LNCAP (cell line): ENCODE data around the gene RIC8B.

Experiments used
- TF ChIP-seq, protein P1 (sequence below): fragments of 450-650 bp; IDR thresholded peaks from 2 replicates; pipeline ENCODE4 v1.5.1; 2017; ENCODE audit warnings: mild to moderate bottlenecking

The RIC8B gene

DNA sequence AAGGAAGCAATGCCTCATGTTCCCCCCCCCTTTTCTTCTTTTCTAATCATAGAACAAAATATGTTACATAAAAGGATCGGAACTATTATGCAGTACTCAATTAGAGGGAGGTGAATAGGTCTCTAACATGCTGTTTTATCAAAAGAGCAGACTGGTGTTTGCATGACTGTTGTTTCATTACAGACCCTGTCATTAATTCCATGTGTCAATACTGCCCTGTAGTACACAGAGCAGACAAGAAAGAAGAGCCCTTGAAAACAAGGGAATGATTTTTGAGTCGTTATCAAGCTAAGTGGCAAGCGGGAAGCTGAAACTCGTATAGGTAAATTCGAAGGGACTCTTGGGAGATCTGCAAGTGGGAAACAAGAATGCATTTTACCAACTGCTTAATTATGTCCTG is 104.3 kb downstream of the RIC8B start:
- TF ChIP-seq, protein P1, sequence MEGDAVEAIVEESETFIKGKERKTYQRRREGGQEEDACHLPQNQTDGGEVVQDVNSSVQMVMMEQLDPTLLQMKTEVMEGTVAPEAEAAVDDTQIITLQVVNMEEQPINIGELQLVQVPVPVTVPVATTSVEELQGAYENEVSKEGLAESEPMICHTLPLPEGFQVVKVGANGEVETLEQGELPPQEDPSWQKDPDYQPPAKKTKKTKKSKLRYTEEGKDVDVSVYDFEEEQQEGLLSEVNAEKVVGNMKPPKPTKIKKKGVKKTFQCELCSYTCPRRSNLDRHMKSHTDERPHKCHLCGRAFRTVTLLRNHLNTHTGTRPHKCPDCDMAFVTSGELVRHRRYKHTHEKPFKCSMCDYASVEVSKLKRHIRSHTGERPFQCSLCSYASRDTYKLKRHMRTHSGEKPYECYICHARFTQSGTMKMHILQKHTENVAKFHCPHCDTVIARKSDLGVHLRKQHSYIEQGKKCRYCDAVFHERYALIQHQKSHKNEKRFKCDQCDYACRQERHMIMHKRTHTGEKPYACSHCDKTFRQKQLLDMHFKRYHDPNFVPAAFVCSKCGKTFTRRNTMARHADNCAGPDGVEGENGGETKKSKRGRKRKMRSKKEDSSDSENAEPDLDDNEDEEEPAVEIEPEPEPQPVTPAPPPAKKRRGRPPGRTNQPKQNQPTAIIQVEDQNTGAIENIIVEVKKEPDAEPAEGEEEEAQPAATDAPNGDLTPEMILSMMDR = no peak

DNA sequence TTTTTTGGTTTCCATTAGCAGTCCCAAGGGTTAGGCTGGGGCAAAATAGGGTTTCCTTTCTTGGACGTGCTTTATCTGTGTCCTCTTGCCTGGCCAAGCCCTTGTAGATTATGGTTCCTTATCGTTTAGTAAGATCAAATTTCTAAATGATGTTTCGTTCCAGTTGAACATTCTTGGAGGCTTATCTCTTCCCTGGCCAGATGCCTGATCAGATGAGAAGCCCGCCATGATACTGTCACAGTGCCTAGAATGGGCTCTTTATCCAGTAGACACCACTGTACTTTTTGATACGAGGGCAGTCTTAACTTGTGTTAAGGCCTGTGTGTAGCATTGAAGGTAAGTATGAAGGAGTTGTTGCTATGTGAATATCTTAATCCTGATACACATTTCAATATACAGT is 105.1 kb downstream of the RIC8B start:
- TF ChIP-seq, protein P1 = no peak

DNA sequence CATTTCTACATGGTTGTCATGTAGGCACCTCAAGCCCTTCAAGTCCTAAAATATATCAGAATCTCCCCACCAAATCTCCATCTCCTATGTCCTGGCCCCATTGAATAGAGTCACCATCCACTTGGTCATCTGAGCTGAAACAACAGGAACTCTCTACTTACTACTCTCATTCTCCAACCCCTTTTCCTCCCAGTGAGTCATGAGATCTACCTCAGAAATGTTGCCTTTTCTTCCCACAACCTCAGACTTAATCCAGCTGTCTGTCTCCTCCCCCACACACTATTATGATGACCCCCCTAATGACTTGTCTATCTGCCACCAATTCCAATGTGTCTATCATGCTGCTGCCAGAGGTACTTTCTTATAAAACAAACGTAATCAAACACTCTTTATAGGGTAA is 108.9 kb downstream of the RIC8B start:
- TF ChIP-seq, protein P1 = no peak

DNA sequence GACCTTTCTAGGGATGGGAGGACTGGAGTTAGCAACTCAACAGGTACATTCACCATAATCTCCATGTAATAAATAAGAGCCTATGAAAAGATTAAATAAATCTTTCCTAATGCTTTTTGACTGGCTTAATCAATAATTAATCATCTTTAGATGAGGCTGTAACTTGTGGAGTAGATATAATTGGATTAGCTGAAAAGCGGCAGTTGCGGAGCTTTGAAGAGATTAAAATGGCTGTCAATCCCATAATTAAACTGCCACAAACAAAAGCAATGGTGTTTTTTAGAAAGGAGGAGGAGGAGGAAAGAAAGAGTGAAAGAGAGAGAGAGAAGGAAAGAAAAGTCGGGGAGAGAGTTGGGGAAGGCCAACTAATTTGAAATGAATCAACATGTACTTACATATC is 110.5 kb downstream of the RIC8B start:
- TF ChIP-seq, protein P1 = no peak

DNA sequence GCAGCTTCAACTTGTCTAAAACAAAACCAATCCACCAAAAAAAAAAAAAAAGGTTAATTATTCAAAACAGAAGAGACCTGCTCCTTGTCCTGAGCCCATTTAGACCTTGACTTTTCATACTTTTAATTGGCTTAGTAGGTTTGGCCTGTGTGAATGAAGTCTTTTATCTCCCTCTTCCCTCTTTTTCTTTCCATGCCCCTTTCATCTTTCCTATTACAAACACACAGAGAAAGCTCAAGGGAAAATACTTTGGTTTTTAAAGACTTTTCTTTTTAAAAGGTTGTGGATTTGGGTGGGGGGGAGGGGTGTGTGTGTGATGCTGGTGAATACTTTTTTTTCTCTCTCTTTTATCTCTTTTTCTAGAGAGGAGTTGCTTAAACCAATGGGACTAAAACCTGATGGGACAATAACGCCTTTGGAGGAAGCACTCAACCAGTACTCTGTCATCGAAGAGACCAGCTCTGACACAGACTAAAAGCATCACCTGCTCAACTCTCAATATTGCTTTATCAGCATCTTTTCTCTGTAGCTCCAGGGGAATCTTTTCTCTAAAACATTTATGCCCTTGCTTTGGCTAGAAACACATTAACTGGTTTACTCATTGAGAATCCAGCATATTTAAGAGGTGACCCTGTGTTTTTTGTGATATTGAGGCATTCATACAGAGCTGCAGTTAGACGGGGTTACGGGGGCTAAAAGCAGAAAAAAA is 111.2 kb downstream of the RIC8B start:
- TF ChIP-seq, protein P1 = no peak

DNA sequence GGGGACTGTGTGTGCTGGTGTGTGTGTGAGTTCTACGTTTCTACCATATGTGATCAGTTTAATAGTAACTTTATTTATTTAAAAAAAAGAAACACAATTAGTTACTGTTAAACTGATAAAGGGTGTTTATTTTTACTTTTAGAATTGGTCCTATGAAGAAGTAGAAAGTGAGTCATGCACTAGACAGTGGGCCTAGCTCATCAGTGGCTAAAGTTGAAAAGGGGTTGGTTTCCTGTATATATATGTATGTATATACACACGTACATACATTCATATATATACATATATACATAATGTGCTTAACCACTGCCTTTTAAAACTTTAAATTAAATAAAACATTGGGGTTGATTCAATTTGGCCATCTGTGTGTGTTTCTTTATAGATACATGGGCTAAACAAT is 112.5 kb downstream of the RIC8B start:
- TF ChIP-seq, protein P1 = no peak

DNA sequence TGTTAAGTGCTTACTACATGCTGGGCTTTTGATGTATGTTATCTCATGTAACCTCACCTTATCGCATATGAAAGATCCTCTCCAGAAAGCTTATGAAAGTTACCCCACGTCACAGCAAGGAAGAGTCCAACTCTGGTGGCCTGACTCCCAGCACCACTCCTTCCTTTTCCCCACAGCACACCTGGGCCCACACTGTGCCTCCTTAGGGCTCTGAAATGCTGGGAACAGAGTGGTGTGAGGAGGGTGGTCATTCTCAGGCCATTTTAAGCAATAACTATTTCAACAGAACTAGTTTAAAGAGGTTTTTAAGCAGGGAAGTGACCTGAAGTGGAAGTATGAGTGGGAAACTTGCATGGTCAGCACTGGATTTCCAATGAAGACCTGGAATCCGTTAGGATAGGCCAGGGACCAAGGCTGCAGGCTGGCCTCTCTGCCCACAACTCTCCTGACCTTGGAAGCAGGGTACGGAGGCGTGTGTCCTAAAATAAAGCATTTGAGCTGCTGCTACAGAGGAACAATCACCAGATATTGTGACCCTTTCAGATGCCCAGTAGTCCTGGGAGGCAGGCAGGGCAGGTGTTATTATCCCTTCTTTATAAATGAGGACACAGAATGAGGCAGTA is 114.0 kb downstream of the RIC8B start:
- TF ChIP-seq, protein P1 = no peak
